GM21381 (cell line): ENCODE data around the gene DGKH.
"Not testable (repeated sequence)": the region's sequence is repeated elsewhere in the genome, so short reads cannot be mapped to it uniquely, and the experiment has no call there.

Experiments
- ATAC-seq: cut with Tn5 transposase; IDR thresholded peaks from one replicate; pipeline ENCODE4 v1.9.1; 2021; ENCODE audit warnings: mild to moderate bottlenecking, moderate library complexity; ENCODE audit not compliant: unreplicated experiment

DGKH gene

DNA sequence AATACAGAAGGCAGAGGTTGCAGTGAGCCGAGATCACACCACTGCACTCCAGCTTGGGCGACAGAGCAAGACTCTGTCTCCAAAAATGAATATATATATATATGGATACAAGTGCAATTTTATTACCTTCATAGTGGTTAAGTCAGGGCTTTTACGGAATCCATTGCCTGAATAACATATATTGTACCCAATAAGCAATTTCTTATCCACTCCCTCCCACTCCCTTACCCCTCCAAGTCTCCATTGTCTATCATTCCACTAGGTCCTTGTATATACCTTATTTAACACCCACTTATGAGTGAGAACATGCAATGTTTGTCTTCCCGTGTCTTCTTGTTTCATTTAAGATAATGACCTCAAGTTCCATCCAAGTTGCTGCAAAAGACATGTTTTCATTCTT, 175.2 kb downstream of the DGKH start:
- ATAC-seq, result no peak

DNA sequence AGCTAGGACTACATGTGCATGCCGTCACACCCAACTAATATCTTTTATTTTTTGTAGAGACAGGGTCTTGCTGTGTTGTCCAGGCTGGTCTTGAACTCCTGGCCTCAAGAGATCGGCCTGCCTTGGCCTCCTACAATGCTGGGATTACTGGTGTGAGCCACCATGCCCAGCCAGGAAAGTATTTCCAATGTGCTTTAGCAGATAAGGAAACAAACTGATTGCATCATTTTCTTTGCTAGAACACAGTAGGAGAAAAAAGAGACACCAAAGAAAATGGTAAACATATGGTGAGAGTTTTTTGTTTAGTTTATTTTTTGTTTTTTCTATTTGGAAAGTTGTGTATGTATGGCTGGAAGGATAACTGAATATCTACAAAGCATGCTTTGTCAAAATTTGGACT, 176.6 kb downstream of the DGKH start:
- no peak for ATAC-seq

DNA sequence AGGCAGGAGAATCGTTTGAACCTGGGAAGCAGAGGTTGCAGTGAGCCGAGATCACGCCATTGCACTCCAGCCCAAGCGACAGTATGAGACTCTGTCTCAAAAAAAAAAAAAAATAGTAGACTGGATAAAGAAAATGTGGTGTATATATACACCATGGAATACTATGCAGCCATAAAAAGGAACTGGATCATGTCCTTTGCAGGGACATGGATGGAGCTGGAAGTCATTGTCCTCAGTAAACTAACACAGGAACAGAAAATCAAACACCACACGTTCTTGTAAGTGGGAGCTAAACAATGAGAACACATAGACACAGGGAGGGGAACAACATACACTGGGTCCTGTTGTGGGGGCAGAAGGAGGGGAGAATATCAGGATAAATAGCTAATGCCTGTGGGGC, 178.3 kb downstream of the DGKH start:
- not testable (repeated sequence) for ATAC-seq

DNA sequence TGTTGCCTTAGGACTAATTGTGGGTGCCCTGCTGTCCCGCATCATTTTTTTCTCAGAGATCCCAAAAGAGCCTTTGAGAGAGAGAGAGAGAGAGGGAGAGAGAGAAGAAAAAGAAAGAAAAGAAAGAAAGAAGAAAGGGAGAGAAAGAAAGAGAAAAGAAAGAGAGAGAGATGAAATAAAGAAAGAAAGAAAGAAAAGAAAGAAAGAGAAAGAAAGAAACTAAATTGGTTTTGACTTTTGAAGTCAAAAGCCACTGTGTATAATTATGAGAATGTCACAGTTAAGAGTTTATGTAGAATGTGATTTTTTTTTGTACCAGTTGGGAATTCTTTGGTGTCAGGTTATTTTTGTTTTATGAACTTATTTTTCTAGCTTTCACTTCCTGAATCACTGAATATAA, 180.1 kb downstream of the DGKH start:
- ATAC-seq, result no peak

DNA sequence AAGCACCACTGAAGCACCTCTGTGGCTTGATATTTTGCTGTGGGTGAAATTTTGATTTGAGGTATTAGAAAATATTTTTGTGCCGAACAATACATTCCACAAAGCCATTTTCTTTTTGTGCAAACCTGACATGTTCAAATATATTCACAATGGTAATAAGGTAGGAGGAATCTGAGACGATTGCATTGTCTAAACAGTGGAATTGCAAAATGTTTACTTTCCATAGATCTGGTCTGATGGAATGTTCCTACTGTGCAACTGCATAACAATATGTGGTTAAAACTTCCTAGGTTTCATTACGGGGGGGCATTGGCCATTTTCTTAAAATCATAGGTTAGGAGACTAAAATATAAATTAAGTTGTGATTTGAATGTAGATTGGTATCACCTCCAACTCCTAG, 180.8 kb downstream of the DGKH start:
- ATAC-seq, result no peak

DNA sequence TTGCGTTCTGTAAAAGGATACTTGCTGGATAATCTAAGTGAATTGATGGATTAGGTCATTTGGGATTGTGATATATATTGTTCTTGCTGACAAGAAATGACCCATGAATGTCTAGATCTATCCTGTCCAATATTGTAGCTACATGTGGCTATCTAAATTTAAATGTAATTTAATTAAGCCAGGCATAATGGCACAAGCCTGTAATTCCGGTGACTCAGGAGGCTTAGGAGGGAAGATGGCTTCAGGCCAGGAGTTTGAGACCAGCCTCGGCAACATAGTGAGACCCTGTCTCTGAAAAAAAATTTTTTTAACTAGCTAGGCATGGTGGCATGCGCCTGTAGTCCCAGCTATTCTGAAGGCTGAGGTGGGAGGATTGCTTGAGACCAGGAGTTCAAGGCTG, 184.2 kb downstream of the DGKH start:
- no peak for ATAC-seq

DNA sequence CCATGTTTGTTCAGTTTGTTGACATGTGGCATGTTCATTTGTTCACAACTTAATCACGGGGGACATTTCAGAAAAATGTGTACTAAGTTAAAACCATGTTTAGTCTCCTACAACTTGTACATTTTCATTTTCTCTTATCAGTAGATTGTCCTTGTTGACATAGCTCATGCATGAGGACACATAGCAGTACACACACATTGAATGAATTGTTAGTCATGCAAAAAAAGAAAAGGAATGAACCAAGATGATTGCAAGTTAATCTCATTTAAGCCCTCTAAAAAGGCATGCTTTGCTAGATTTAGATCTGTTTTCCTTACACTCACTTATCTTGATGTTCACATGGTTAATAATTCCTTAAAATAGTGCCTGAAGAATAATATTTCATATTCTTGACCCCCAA, 185.3 kb downstream of the DGKH start:
- ATAC-seq, result no peak

DNA sequence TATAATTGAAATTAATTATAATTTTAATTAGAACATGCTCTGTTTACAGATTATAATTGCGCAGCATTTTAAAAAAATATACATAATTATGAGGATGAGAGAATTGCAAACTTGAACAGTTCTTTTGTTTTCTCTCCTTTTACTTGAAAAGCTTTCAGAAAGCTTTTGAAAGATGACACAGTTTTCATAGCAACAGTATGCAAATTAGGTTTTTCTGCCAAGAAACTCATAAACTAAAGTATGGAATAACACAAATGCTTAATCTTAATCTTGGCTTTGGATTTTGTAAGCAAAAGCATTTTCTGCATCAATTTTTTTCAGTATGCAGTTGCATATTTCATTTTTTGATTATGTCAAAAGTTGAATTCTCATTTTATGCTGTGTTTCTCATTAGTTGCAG, 190.7 kb downstream of the DGKH start:
- ATAC-seq, result no peak

DNA sequence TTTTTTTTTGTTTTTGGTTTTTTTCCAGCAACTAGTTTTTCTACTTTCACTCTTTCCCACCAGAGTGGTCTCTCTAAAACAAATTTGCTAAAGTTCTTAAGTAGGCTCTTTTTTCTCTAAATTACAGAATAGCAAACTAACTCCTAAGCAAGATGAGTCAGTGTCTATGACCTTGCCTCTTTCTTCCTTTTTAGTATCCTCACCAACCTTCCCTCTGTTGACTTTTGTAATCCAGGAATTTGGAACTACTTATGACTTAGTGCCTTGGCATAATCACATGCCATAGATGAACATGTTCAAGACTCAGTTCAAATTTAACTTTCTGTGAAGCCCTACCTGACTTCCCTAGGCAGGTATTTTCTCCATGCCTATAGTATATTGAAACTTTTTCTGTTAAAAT, 191.2 kb downstream of the DGKH start:
- no peak for ATAC-seq

DNA sequence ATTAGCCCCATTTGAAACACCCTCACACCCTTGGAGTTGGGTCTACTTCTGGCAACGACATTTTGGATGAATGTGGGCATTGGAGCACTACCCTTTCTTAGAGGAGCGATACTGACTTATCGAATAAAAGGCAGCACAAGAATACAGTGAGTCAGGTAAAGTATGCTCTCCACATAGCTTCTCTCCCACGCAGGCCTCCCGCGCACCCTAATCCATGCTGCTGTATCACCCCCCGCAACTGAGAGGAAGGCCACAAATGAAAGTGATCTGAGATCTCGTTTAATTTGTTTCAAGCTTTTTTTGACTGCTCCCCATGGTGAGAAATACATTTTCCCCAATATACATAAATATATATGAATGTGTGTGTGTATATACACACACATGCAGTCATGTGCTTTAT, 198.1 kb downstream of the DGKH start:
- ATAC-seq, result no peak

DNA sequence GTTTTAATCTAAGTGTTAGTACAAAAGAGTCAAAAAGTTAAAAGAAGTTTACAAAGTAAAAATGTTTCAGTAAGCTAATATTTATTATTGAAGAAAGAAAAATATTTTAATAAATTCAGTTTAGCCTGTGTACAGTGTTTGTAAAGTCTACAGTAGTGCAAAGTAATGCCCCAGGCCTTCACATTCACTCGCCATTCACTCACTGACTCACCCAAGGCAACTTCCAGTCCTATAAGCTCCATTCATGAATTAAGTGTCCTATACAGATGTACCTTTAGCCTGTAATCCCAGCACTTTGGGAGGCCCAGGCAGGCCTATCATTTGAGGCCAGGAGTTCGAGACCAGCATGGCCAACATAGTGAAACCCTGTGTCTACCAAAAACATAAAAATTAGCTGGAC, 199.4 kb downstream of the DGKH start:
- ATAC-seq, result no peak

DNA sequence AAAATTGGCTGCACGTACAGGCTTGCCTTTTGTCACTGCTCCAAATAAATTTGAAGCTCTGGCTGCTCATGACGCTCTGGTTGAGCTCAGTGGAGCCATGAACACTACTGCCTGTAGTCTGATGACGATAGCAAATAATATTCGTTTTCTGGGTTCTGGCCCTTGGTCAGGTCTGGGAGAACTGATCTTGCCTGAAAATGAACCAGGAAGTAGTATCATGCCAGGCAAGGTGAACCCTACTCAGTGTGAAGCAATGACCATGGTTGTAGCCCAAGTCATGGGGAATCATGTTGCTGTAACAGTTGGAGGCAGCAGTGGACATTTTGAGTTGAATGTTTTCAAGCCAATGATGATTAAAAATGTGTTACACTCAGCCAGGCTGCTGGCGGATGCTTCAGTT, 207.4 kb downstream of the DGKH start:
- no peak for ATAC-seq

DNA sequence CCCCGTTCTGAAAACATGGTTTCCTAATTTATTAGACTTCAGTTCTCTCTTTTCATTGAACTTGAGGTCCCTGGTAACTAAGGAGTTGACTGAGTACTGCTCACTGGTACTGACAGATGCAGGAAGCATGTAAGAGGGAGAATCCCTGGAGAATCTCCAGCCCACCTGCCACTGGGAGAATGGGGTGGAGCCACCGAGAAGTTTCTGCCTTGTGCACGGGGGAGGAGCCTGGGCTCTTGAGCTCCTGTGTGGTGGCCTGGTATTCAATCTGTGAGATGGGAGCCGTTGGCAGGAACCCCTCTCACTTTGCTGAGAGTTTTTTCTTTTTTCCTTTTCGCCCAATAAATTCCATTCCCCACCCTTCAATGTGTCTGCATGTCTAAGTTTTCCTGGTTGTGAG, 210.3 kb downstream of the DGKH start:
- ATAC-seq, result no peak

DNA sequence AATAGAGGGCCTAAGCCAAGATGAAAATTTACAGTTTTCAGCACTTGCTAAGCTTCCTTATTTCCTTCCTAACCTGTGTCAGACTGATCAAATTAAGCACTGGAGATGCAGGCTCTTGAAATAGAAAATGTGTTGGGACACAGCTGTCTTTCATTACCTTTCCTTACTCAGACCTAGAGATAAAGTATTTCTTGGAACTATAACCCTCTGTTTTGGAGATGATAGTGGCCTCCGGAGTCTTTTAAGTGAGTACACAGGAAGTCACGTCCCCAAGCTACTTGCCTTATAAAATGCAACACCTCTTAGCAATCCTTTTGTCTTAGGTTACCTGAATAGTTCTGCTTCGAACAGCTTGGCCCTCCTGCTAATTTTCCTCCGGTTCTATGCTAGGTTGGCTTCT, 211.1 kb downstream of the DGKH start:
- ATAC-seq, result no peak

DNA sequence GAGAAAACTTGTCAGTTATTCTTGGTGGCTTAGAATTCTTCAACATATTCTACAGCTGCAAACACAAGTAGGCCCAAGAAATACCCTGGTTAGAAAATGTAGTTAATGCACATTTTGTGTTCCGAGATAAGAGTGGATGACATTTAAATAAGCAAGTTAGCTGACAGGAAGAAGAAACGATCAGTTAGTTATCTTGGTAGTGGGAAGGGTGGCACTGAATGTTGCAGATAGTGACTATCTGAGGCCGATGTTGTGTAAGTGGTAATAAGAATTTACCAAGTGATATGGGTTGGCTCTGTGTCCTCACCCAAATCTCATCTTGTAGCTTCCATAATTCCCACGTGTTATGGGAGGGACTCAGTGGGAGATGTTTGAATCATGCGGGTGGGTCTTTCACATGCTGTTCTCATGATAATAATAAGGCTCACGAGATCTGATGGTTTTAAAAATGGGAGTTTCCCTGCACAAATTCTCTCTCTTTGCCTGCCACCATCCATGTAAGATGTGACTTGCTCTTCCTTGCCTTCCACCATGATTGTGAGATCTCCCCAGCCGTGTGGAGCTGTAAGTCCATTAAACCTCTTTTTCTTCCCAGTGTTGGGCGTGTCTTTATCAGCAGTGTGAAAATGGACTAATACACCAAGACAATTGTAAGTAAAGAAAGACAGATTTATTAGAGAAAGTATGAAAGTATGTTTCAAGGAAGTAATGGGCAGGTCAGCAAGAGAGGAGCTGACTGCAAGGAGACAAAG, 212.6 kb downstream of the DGKH start:
- no peak for ATAC-seq

DNA sequence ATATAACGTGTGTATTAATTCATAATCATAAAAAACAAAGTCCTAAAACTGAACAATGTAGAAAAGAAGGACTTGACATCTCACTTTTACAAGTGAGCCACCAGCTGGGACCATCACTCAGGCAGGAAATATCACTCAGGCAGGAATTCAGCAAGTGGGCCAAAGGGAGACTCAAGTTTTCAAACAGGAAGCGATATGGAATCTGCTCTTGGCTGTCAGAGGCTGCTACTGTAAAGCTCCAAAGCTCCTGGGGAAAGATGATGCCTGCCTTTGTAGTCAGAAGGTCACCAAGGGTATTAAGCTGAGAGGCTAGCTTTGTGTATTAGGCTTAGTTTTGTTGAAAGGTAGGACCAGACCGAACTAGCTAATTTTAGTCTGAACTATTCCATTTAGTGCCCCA, 218.0 kb downstream of the DGKH start:
- no peak for ATAC-seq

DNA sequence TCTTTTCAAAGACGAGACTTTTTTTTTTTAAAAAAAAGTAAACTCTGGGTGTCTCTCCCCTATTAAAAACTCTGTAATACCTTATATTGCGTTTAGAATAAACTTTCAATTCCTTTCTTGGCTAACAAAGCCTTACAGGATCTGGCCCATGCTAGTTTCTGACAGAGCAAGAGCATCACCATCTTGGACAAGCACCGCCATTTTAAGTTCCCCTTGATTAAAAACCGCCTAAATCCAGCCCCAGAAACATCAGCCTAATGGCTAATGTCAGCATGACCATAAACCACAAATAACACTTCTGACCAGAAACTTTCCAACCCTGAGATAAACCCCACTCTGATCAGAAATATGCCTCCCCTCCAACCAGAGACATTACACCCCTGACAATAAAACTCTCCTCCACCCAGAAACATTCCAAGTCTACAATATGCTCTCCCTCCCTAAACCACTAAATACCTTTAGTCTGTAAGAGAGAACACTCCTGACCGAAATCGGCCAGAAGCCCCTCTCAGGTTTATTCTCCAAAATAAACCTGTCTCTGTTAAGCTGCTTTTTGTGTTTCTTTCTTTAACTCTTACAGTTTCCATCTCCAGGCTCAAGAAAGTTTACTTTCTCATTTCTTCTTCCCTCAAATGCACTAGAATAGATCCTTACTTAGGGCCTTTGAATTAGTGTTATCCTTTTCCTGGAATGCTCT, 221.9 kb downstream of the DGKH start:
- no peak for ATAC-seq

DNA sequence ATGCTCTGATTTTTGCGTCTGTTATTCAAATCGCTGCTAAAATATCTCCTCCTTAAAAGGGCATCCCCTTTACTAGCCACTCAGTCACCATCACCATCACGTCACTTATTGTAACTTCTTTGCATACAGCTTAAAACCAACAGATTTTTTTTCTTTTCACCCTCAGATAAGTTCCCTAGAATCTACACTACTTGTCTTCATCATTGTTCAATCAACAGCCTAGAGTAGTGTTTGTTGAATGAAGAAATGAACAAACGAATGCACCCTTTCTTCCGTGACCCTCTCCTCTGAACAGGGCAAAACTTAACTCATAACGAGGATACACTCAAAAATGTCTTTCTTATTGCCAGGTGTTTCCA, 222.4 kb downstream of the DGKH start:
- ATAC-seq, result no peak

DNA sequence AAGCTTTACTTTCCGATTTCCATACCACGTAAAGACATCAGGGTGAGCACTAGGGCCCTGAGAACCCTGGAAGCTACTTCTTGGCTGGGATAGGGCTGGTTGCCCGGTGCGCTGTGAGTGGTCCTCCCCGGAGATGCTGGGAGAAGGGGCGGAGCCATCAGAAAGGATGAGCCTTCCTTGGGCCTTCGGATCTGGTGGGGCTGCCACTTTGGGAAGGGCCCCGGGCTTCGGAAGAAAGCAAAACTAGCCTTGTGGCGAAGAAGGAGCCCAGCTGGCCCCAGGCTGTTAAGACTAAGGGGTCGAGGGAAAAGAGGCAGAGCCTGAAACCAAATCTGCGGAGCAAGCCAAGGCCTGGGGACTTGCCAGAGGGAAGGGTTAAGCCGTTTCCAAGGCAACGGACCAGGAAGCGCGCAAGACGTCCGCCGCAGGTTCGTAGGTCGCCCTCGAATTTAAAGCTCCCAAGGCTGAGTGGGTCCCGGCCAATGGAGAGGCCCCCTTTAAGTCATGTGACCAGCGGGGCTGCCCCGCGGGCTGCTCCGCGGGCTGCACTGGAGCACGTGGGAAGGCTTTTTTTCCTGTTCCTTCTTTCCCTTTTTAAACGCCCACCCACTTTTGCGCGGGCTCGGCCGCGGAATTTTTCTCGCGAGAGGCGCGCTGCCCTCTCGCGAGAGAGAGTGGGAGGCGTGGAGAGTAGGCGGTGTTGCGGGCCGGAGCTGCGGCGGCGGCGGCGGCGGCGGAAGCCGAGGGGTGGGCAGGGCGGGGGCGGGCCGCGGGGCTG, 223.1 kb downstream of the DGKH start:
- ATAC-seq, result peak; percentile 83

DNA sequence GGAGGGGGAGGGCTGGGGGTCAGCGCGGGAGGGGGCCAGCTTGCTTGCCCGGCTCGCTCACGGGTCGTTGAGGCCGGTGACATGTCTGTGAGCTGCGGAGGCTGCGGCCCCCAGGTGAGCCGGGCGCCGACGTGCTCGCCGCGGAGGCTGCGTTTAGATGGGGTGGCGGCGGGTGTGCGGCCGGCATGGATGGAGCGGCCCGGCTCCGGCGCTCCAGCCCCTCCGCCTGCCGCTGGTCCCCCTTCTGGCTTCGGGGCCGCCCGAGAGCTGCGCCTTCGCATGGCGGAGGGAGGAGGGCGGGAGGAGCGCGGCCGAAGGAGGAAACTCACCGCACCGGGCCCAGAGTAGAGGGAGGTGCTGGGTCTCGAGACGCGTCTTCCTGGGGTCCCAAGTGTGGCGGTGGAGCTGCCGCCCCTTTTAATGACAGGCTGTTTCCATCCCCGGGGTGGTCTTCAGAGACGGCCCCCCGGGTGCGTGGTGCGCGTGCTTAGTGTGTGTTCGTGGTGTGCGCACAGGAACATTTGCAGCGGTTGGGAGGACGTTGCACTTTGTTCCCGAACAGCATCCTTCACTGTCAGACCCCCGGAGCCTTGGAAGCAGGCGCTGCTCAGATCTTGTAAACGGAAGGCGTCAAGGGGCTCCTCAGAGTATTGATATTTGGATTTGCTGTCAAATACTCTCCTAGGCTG, 223.8 kb downstream of the DGKH start, which contains the start of gene AKAP11:
AKAP11 (plus strand) TSS at position 38 of the 689 bp plus-strand sequence. CDS start 14,197 bp downstream, outside the sequence.
- peak; percentile 23 for ATAC-seq

DNA sequence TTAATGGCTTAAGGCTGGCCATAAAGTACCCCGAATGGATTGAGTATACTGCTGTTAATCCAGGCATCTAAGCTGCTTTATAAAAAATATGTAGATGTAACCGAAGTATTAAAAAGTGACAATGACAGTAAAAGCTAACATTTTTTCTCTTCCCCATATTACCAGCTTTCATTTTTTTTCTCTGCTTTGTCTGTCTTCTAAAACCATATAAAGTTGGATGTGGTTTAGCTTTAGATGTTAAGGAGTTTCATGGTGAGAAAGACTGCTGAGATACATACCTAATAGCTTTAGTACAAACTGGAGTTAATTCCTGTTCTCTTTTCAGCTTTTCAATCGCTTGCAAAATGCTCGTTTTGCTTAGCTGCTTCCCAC, 224.3 kb downstream of the DGKH start:
- no peak for ATAC-seq
